Astrocyte (in vitro differentiated cells and primary cell): ENCODE results near the gene SNRNP25.

ENCODE experiments used
- EZH2 ChIP-seq: IDR thresholded peaks from 2 replicates; pipeline ENCODE4 v1.6.1; 2012; ENCODE audit warnings: mild to moderate bottlenecking, low read length, inconsistent platforms; ENCODE audit not compliant: insufficient read depth
- TF ChIP-seq, protein P1 (sequence below): IDR thresholded peaks from 2 replicates; pipeline ENCODE4 v1.5.1; 2011; ENCODE audit warnings: low read depth, mild to moderate bottlenecking, inconsistent platforms, low read length, moderate library complexity; ENCODE audit not compliant: insufficient read depth

DNA sequence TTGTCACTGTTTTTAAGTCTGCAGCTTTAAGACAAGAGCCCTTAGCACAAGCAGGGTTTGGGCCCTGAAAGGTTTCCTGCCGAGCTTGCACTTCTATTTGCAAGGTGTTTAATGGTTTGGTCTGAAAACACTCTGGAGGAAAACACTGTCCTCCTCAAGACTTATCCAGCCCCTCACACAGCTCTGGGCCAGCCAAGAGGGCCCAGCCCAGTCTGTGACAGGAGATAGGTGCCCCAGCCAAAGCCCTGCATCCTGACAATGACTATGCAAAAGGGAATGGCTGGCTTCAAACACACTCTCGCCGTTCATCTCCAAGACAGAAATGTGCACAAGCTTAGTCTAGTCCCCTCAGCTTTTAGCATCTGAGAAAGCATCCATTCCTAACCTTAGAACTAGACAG is 51.3 kb downstream of the SNRNP25 start:
- TF ChIP-seq, protein P1, sequence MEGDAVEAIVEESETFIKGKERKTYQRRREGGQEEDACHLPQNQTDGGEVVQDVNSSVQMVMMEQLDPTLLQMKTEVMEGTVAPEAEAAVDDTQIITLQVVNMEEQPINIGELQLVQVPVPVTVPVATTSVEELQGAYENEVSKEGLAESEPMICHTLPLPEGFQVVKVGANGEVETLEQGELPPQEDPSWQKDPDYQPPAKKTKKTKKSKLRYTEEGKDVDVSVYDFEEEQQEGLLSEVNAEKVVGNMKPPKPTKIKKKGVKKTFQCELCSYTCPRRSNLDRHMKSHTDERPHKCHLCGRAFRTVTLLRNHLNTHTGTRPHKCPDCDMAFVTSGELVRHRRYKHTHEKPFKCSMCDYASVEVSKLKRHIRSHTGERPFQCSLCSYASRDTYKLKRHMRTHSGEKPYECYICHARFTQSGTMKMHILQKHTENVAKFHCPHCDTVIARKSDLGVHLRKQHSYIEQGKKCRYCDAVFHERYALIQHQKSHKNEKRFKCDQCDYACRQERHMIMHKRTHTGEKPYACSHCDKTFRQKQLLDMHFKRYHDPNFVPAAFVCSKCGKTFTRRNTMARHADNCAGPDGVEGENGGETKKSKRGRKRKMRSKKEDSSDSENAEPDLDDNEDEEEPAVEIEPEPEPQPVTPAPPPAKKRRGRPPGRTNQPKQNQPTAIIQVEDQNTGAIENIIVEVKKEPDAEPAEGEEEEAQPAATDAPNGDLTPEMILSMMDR: no peak
- TF ChIP-seq EZH2: no peak
